Activated CD4-positive, CD25-positive, alpha-beta regulatory T cell (primary cell): Measurements from ENCODE around the gene COL6A2.
"Not testable (repeated sequence)": the region's sequence is repeated elsewhere in the genome, so short reads cannot be mapped to it uniquely, and the experiment has no call there.

Experiments
- DNase-seq, 4 experiments: peaks; one replicate each; lab custom pipeline; 2025; lab: John Stamatoyannopoulos, UW

Gene COL6A2

GRCh38 chr21:46061063-46061462 is 36.8 kb upstream of the COL6A2 start:
- no peak for DNase-seq

GRCh38 chr21:46061518-46061917 is 36.4 kb upstream of the COL6A2 start:
- no peak for DNase-seq

- DNase-seq, result no peak
These were observed 36.0 kb upstream of the COL6A2 start for GRCh38 chr21:46061950-46062349.

GRCh38 chr21:46062471-46063211 is 35.3 kb upstream of the COL6A2 start:
- no peak for DNase-seq

- no peak for DNase-seq
These were observed 34.7 kb upstream of the COL6A2 start for GRCh38 chr21:46063227-46063626.

- no peak for DNase-seq
These were observed 33.9 kb upstream of the COL6A2 start for GRCh38 chr21:46063734-46064680.

GRCh38 chr21:46064870-46065214 is 33.1 kb upstream of the COL6A2 start:
- no peak for DNase-seq

GRCh38 chr21:46065215-46065913 is 32.5 kb upstream of the COL6A2 start:
- no peak for DNase-seq

GRCh38 chr21:46065914-46066551 is 31.9 kb upstream of the COL6A2 start:
- DNase-seq, result no peak

GRCh38 chr21:46066591-46067331 is 31.2 kb upstream of the COL6A2 start:
- DNase-seq, result no peak

- no peak for DNase-seq
These were observed 30.3 kb upstream of the COL6A2 start for GRCh38 chr21:46067505-46068201.

GRCh38 chr21:46068516-46069079 is 29.3 kb upstream of the COL6A2 start:
- DNase-seq, result no peak

- DNase-seq, result no peak
These were observed 28.7 kb upstream of the COL6A2 start for GRCh38 chr21:46069166-46069565.

- DNase-seq, result no peak
These were observed 28.1 kb upstream of the COL6A2 start for GRCh38 chr21:46069719-46070279.

GRCh38 chr21:46071082-46071481 is 26.8 kb upstream of the COL6A2 start:
- DNase-seq, result no peak

GRCh38 chr21:46076724-46077123 is 21.2 kb upstream of the COL6A2 start:
- DNase-seq, result not testable (repeated sequence)

- no peak for DNase-seq
These were observed 20.2 kb upstream of the COL6A2 start for GRCh38 chr21:46077674-46078101.

- DNase-seq, result no peak
These were observed 19.5 kb upstream of the COL6A2 start for GRCh38 chr21:46078322-46078977.

GRCh38 chr21:46078978-46079351 is 18.9 kb upstream of the COL6A2 start:
- no peak for DNase-seq
